B cell (primary cell): Measurements from ENCODE around the gene SCRT2. TPM values are rescaled to one million over a fixed set of nuclear protein-coding genes. Genes with fewer than 3 reads are reported as not detected.

Experiments
- ATAC-seq: fragments of 200-7000 bp; cut with Tn5 transposase; one replicate; pipeline ENCODE4 v1.10.0; 2021; ENCODE audit warnings: low read depth, mild to moderate bottlenecking, moderate number of reproducible peaks, moderate library complexity
- CTCF ChIA-PET: fragments of 350-600 bp; sonication (Branson Sonifier 250); formaldehyde crosslinking; loops from one replicate; lab custom pipeline; 2021; ENCODE audit warnings: antibody characterized with exemption, inconsistent platforms; lab: Charles Lee
- POLR2A ChIA-PET: fragments of 350-600 bp; sonication (Branson Sonifier 250); formaldehyde crosslinking; loops from one replicate; lab custom pipeline; 2021; ENCODE audit warnings: antibody characterized with exemption; lab: Charles Lee
- DNase-seq: peaks from one replicate; pipeline ENCODE4 v3.0.0; 2013
- H2AFZ ChIP-seq: 2 replicates; pipeline ENCODE4 v1.6.1; 2012; ENCODE audit warnings: mild to moderate bottlenecking, low read depth, low read length; ENCODE audit not compliant: insufficient read depth, poor library complexity, severe bottlenecking
- H3K27ac ChIP-seq, 2 donors: 1 replicate in 1 of 2; 2 replicates in 1 of 2; pipeline ENCODE4 v1.5.1; 2012 to 2013; ENCODE audit warnings: low read length in 2 of 2, mild to moderate bottlenecking in 2 of 2, moderate library complexity in 1 of 2
- H3K27me3 ChIP-seq, 4 experiments: fragments of 200-600 bp in 1 of 4; sonication (generic) in 1 of 4; replicated peaks in 1 of 4; 1 replicate in 2 of 4; 2 replicates in 2 of 4; pipeline versions ENCODE4 v1.6.1 to v1.7.0; 2013 to 2016; ENCODE audit warnings: low read length in 3 of 4, mild to moderate bottlenecking in 2 of 4, mixed read lengths in 1 of 4, moderate library complexity in 1 of 4; ENCODE audit not compliant: insufficient read depth in 4 of 4, control insufficient read depth in 3 of 4; ENCODE audit errors: control extremely low read depth in 1 of 4
- H3K36me3 ChIP-seq, 2 experiments: replicated peaks in 1 of 2; 1 replicate in 1 of 2; 2 replicates in 1 of 2; pipeline versions ENCODE4 v1.6.1 to v1.7.1; 2013; ENCODE audit warnings: low read length in 1 of 2; ENCODE audit not compliant: insufficient read depth in 2 of 2, control insufficient read depth in 1 of 2; ENCODE audit errors: control extremely low read depth in 1 of 2, extremely low read depth in 1 of 2
- H3K4me1 ChIP-seq, 2 donors: fragments of 200-600 bp in 1 of 2; sonication (generic) in 1 of 2; 1 replicate in 1 of 2; 2 replicates in 1 of 2; pipeline versions ENCODE4 v1.5.1 to v1.6.1; 2013 to 2017; ENCODE audit warnings: low read length in 2 of 2; ENCODE audit not compliant: control insufficient read depth in 2 of 2, insufficient read depth in 2 of 2
- H3K4me2 ChIP-seq: replicated peaks from 2 replicates; pipeline ENCODE3; 2012; ENCODE audit warnings: mild to moderate bottlenecking, low read depth, low read length; ENCODE audit not compliant: poor library complexity, severe bottlenecking
- H3K4me3 ChIP-seq, 5 experiments: fragments of 200-600 bp in 1 of 5; sonication (generic) in 1 of 5; 1 replicate in 3 of 5; 2 replicates in 2 of 5; pipeline versions ENCODE4 v1.5.1 to v1.7.0; 2011 to 2016; ENCODE audit warnings: low read length in 4 of 5, mild to moderate bottlenecking in 4 of 5, low read depth in 2 of 5, control low read depth in 1 of 5, moderate library complexity in 1 of 5; ENCODE audit not compliant: insufficient read depth in 1 of 5; ENCODE audit errors: control extremely low read depth in 1 of 5, extremely low read depth in 1 of 5
- H3K79me2 ChIP-seq: fragments of 200-600 bp; sonication (generic); one replicate; pipeline ENCODE4 v1.6.0; 2016; ENCODE audit warnings: low read length; ENCODE audit not compliant: control insufficient read depth, insufficient read depth
- H3K9ac ChIP-seq: fragments of 200-600 bp; sonication (generic); 2 replicates; pipeline ENCODE4 v1.6.1; 2017; ENCODE audit warnings: mild to moderate bottlenecking, low read length, moderate library complexity
- H3K9me3 ChIP-seq, 3 donors: one replicate each; pipeline versions ENCODE4 v1.6.1 to v1.7.1; 2013; ENCODE audit warnings: low read length in 2 of 3; ENCODE audit not compliant: control insufficient read depth in 2 of 3, insufficient read depth in 1 of 3; ENCODE audit errors: control extremely low read depth in 1 of 3
- H4K20me1 ChIP-seq: 2 replicates; pipeline ENCODE4 v1.6.0; 2012; ENCODE audit warnings: mild to moderate bottlenecking, low read length; ENCODE audit not compliant: insufficient read depth, control insufficient read depth, poor library complexity, severe bottlenecking
- H3K27ac Mint-ChIP-seq: one replicate; pipeline ENCODE4 v1.8.0; 2021; ENCODE audit warnings: mixed read lengths
- H3K27me3 Mint-ChIP-seq: one replicate; pipeline ENCODE4 v1.8.0; 2021; ENCODE audit warnings: mixed read lengths
- H3K4me1 Mint-ChIP-seq: one replicate; pipeline ENCODE4 v1.8.0; 2021; ENCODE audit warnings: mixed read lengths
- H3K4me3 Mint-ChIP-seq: one replicate; pipeline ENCODE4 v1.8.0; 2021; ENCODE audit warnings: mixed read lengths
- H3K9me3 Mint-ChIP-seq: one replicate; pipeline ENCODE4 v1.8.0; 2022; ENCODE audit warnings: mixed read lengths; ENCODE audit not compliant: insufficient read depth
- EZH2 ChIP-seq: IDR thresholded peaks from 2 replicates; pipeline ENCODE4 v1.6.1; 2012; ENCODE audit warnings: borderline replicate concordance, low read depth, mild to moderate bottlenecking, moderate library complexity, low read length; ENCODE audit not compliant: insufficient read depth, poor library complexity, severe bottlenecking
- WGBS: methylation state at CpG from one replicate; pipeline ENCODE4 v1.1.5; 2013; ENCODE audit warnings: missing lambda C conversion rate; ENCODE audit not compliant: insufficient coverage; 5-methylcytosine and 5-hydroxymethylcytosine counted together
- intact Hi-C: fragments of 100-400 bp; cut with micrococcal nuclease; formaldehyde crosslinking; loops from one replicate; pipeline ENCODE4 v1.10.0; 2022
- polyA plus RNA-seq: library from polyadenylated mRNA; depleted of rRNA; stranded (reverse); fragments of >200 nt; gene quantifications from 2 replicates; pipeline ENCODE4 v1.2.3, GENCODE V29; 2012
- total RNA-seq, 2 donors: library from RNA; stranded (reverse); fragments of 120-200 nt in 1 of 2; gene quantifications; 1 replicate in 1 of 2; 2 replicates in 1 of 2; pipeline versions ENCODE4 v1.2.3 to v1.2.4, GENCODE V29; 2013 to 2022
- TF ChIP-seq, protein P1 (sequence below): fragments of 200-600 bp; IDR thresholded peaks from one replicate; pipeline ENCODE4 v1.8.0; 2022; ENCODE audit warnings: antibody characterized with exemption, mild to moderate bottlenecking

SCRT2 gene
- total and polyA plus RNA-seq, 2 donors (not counting 1 experiment from before 2014, with no cell fraction given): not detected

DNA sequence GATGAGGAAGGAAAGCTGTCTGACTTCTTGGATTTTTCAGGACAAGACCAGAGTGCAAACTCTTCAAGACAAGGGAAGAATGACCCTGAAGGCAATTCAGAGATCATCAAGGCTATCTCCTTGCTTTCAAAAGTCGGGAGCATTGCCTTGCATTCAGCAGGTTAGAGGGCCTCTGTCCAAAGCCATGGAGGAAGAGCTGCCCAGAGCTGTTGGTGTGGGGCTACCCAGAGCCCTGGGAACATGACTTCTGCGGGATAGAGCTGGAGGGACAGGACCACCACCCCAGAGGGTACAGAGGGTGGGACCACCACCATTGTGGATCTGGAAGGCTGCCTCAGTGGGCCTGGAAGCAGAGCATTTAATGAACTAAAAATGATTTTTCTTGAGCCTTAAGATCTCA, 17.4 kb downstream of the SCRT2 start:
- Histone ChIP-seq H3K4me1 (peaks cover 4 to 8% of the 10 kb centered on the region in 2 donors), H3K4me2 (no peak overlapping the region), H3K27me3 (peaks cover 0 to 36% (median 15%) of the 10 kb centered on the region in 4 experiments), H3K4me3 (no peak overlapping the region), H3K36me3 (no peaks in the 10 kb centered on the region), H2AFZ (no peak overlapping the region), H4K20me1 (no peaks in the 10 kb centered on the region), H3K9me3 (no peaks in the 10 kb centered on the region), H3K27ac (no peak overlapping the region), H3K9ac (no peak overlapping the region), H3K79me2 (no peaks in the 10 kb centered on the region)
- H3K4me3 Mint-ChIP-seq: no peak overlapping the region
- no peak for TF ChIP-seq EZH2
- TF ChIP-seq, protein P1, sequence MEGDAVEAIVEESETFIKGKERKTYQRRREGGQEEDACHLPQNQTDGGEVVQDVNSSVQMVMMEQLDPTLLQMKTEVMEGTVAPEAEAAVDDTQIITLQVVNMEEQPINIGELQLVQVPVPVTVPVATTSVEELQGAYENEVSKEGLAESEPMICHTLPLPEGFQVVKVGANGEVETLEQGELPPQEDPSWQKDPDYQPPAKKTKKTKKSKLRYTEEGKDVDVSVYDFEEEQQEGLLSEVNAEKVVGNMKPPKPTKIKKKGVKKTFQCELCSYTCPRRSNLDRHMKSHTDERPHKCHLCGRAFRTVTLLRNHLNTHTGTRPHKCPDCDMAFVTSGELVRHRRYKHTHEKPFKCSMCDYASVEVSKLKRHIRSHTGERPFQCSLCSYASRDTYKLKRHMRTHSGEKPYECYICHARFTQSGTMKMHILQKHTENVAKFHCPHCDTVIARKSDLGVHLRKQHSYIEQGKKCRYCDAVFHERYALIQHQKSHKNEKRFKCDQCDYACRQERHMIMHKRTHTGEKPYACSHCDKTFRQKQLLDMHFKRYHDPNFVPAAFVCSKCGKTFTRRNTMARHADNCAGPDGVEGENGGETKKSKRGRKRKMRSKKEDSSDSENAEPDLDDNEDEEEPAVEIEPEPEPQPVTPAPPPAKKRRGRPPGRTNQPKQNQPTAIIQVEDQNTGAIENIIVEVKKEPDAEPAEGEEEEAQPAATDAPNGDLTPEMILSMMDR: no peak
- H3K9me3 Mint-ChIP-seq: no peaks in the 10 kb centered on the region
- 76% methylated on average over 2 of the region's 2 CpGs for WGBS
- DNase-seq (no peak), ATAC-seq (no peak)
- ChIA-PET POLR2A (no interaction called here), CTCF (no interaction called here)
- peaks cover 52% of the 10 kb centered on the region for H3K27me3 Mint-ChIP-seq
- H3K27ac Mint-ChIP-seq: no peak overlapping the region
- peaks cover 15% of the 10 kb centered on the region for H3K4me1 Mint-ChIP-seq
- intact Hi-C loops: no loop called here

DNA sequence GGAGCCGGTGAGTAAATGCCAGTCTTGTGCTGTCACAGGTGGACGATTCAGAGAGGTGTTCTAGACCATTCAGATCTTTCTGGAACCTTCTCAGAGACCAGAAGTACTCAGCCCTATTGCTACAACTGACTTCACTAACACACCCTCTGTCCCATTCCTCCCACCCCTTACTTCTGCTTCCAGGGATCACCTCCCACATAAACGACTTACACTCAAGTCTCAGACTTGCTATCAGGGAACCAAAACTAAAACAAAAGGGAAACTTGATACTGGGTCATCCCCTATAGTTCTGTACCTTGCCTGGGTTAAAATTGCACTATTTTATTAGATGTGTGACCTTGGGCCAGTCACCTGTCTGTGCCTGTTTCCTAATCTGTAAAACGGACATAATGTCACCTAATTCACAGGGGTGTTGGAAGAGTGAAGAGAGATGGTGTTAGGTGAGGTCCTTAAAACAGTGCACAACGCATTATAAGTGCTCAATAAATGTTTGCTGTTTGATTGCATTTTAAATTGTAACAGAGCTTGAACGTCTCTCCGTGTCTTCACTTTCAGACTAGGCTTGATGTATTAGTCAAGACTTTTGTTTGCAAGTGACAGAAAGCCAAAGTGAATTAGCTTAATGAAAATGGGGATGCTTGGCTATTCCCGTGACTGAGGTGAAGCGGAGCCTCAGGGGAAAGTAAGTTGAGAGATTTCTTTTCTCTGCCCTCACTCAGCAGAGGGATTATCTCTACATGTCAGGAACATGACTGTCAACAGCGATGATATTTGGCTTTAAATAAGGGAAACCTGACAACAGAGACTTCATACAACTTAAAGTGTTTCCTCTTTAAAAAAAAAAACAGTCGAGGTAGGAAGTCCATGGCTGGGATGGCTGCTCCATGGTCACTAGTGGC, 19.6 kb downstream of the SCRT2 start:
- no peak overlapping the region for H3K9ac ChIP-seq
- H3K27me3 ChIP-seq: peaks cover 0 to 19% (median 8%) of the 10 kb centered on the region in 4 experiments
- no peaks in the 10 kb centered on the region for H3K79me2 ChIP-seq
- no peaks in the 10 kb centered on the region for H4K20me1 ChIP-seq
- POLR2A ChIA-PET: no interaction called here
- ATAC-seq (no peak), DNase-seq (no peak)
- H3K9me3 ChIP-seq: no peaks in the 10 kb centered on the region
- Mint-ChIP-seq H3K27me3 (peaks cover 36% of the 10 kb centered on the region), H3K4me1 (peaks cover 20% of the 10 kb centered on the region), H3K27ac (no peak overlapping the region), H3K9me3 (no peaks in the 10 kb centered on the region), H3K4me3 (no peak overlapping the region)
- H2AFZ ChIP-seq: no peak overlapping the region
- no peak overlapping the region for H3K27ac ChIP-seq
- H3K4me1 ChIP-seq: peaks cover 10 to 18% of the 10 kb centered on the region in 2 donors
- CTCF ChIA-PET: interaction anchor here (1.5 kb wide), 1 partner anchor 11 kb away, joined by 7 read pairs; no protein-coding TSS in a partner anchor
- no peak for TF ChIP-seq EZH2
- intact Hi-C loops: no loop called here
- WGBS: 82% methylated on average over 6 of the region's 11 CpGs
- no peak overlapping the region for H3K4me3 ChIP-seq
- no peaks in the 10 kb centered on the region for H3K36me3 ChIP-seq
- H3K4me2 ChIP-seq: no peak overlapping the region
